Measurements from ENCODE around the gene VGLL1. TPM values are rescaled to one million over a fixed set of nuclear protein-coding genes. Genes with fewer than 3 reads are reported as not detected.

Gene VGLL1, protein sequence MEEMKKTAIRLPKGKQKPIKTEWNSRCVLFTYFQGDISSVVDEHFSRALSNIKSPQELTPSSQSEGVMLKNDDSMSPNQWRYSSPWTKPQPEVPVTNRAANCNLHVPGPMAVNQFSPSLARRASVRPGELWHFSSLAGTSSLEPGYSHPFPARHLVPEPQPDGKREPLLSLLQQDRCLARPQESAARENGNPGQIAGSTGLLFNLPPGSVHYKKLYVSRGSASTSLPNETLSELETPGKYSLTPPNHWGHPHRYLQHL
- polyA plus RNA-seq (2013, experiment 1 of 2), result 0.15 TPM
- 0.38 TPM for polyA plus RNA-seq (2013, experiment 2 of 2)

DNA sequence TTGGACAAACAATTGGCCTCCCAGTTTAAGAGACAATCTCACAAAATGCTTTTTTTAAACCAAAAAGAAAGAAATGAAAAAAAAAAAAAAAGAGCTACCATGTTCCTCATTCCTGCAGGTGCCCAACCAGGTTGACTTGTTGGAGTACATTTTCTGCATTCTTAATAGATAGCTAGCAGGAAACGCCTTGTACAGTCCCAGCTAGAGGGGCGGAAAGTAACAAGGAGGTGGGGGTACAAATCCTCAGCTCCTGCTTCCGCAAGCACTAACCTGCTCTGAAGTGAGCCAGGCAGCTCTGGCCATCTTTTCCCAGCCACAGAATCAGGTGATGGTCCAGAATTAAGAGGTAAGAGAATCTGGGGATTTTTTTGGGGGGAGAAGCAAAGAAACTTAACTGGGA lies at the start of gene VGLL1:
VGLL1 (plus strand) TSS at position 265 of the 400 bp plus-strand sequence. CDS start 3,806 bp downstream, outside the sequence.
- Histone ChIP-seq H3K27me3 (ENCODE audit: insufficient read depth, low read length) (no peaks in the 10 kb centered on the region), H3K9me3 (ENCODE audit: insufficient read depth, low read depth, low read length) (no peaks in the 10 kb centered on the region), H3K4me1 (ENCODE audit: insufficient read depth, low read length) (no peaks in the 10 kb centered on the region), H3K4me3 (ENCODE audit: low read length) (no peak within 1 kb of the TSS), H3K27ac (ENCODE audit: low read depth, low read length) (no peak within 1 kb of the TSS), H3K36me3 (ENCODE audit: insufficient read depth, low read length) (no peaks in the 10 kb centered on the region), H3K9ac (ENCODE audit: low read depth, low read length) (no peak within 1 kb of the TSS)
- 95% methylated on average over 3 of the region's 3 CpGs for whole genome bisulfite sequencing

DNA sequence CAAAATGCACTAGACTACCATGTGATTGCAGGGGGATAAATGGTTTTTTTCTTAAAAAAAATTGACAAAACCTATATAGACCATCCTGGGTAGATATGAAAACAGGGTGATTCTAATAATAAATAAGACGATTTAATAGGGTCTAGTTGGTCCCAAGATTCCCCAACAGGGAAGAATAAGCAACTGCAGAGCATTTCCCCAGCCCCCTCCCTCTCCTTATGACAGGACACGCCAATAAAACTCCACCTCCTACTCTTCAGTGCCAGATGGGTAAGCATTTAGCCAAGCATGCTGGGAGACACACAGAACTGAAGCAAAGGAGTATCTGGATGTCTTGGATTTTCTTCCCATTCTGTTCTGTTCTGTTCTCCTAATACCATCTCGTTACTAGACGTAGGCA lies 44.4 kb upstream of the VGLL1 start, which contains the start of gene BRS3:
BRS3 (plus strand) TSS at position 301 of the 400 bp plus-strand sequence. CDS start 168 bp downstream, outside the sequence.
- H3K9ac ChIP-seq (ENCODE audit: low read depth, low read length), result no peak within 1 kb of the TSS
- H3K27ac ChIP-seq (ENCODE audit: low read depth, low read length), result no peak within 1 kb of the TSS
- H3K4me1 ChIP-seq (ENCODE audit: insufficient read depth, low read length), result no peaks in the 10 kb centered on the region
- 89% methylated on average over 3 of the region's 4 CpGs for WGBS
- H3K27me3 ChIP-seq (ENCODE audit: insufficient read depth, low read length), result peaks cover 7% of the 10 kb centered on the region
- no peak within 1 kb of the TSS for H3K4me3 ChIP-seq (ENCODE audit: low read length)
- no peaks in the 10 kb centered on the region for H3K36me3 ChIP-seq (ENCODE audit: insufficient read depth, low read length)
- no peaks in the 10 kb centered on the region for H3K9me3 ChIP-seq (ENCODE audit: insufficient read depth, low read depth, low read length)

DNA sequence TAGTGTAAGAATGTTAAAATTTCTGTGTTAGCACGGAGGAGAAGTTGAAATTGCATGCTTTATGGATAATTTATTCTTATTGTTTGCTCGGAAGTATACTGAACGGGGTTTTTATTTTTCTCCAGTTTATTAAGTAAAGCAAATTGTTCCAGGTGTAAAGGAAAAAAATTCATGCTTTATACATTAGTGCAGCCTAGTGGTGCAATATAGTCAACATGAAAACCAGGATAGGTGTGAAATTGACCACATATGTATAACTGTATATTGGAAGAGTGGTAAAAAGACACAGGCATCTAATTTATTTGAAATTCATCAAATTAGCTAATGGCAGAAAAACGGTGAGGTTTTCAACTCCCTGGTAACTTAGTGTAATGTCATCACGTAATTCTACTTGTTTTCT lies 43.3 kb upstream of the VGLL1 start:
- 60% methylated on average over 4 of the region's 5 CpGs for WGBS
- H3K4me1 ChIP-seq (ENCODE audit: insufficient read depth, low read length), result no peaks in the 10 kb centered on the region
- no peak overlapping the region for H3K27ac ChIP-seq (ENCODE audit: low read depth, low read length)
- no peak overlapping the region for H3K4me3 ChIP-seq (ENCODE audit: low read length)
- H3K36me3 ChIP-seq (ENCODE audit: insufficient read depth, low read length), result no peaks in the 10 kb centered on the region
- no peaks in the 10 kb centered on the region for H3K9me3 ChIP-seq (ENCODE audit: insufficient read depth, low read depth, low read length)
- peaks cover 7% of the 10 kb centered on the region for H3K27me3 ChIP-seq (ENCODE audit: insufficient read depth, low read length)
- H3K9ac ChIP-seq (ENCODE audit: low read depth, low read length), result no peak overlapping the region

DNA sequence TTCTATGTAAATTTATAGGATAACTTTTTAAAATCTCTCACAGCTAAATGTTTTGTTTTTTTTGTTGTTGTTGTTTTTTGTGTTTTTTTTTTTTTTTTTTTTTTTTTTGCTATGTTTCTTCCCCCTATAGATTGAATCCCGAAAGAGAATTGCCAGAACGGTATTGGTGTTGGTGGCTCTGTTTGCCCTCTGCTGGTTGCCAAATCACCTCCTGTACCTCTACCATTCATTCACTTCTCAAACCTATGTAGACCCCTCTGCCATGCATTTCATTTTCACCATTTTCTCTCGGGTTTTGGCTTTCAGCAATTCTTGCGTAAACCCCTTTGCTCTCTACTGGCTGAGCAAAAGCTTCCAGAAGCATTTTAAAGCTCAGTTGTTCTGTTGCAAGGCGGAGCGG lies 40.2 kb upstream of the VGLL1 start:
- Histone ChIP-seq H3K36me3 (ENCODE audit: insufficient read depth, low read length) (no peaks in the 10 kb centered on the region), H3K9ac (ENCODE audit: low read depth, low read length) (no peak overlapping the region), H3K27ac (ENCODE audit: low read depth, low read length) (no peak overlapping the region), H3K4me3 (ENCODE audit: low read length) (no peak overlapping the region), H3K27me3 (ENCODE audit: insufficient read depth, low read length) (peaks cover 7% of the 10 kb centered on the region), H3K9me3 (ENCODE audit: insufficient read depth, low read depth, low read length) (no peaks in the 10 kb centered on the region), H3K4me1 (ENCODE audit: insufficient read depth, low read length) (no peaks in the 10 kb centered on the region)
- 85% methylated on average over 4 of the region's 6 CpGs for WGBS

DNA sequence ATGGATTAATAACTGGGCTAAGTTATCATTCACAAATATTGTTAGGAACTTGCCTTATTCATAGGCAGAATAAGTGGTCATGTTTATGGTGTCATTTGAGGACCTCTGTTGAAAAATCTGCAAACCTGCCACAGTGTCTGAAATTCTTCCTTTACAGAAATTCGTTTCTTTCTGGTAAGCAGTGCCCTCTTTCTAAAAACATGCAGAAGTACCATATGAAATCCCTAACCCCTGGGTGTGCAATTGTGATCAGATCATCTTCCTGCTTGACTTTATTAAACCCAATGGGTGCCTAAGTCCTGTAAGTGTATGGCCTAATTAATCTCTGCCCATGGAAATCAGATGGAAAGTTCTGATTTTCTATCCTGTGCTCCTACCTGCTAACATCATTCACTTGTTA lies 39.0 kb upstream of the VGLL1 start:
- Histone ChIP-seq H3K9ac (ENCODE audit: low read depth, low read length) (no peak overlapping the region), H3K9me3 (ENCODE audit: insufficient read depth, low read depth, low read length) (no peaks in the 10 kb centered on the region), H3K27me3 (ENCODE audit: insufficient read depth, low read length) (peaks cover 7% of the 10 kb centered on the region), H3K4me3 (ENCODE audit: low read length) (no peak overlapping the region), H3K4me1 (ENCODE audit: insufficient read depth, low read length) (no peaks in the 10 kb centered on the region), H3K27ac (ENCODE audit: low read depth, low read length) (no peak overlapping the region), H3K36me3 (ENCODE audit: insufficient read depth, low read length) (no peaks in the 10 kb centered on the region)
- 73% methylated on average over 1 of the region's 1 CpG for WGBS

DNA sequence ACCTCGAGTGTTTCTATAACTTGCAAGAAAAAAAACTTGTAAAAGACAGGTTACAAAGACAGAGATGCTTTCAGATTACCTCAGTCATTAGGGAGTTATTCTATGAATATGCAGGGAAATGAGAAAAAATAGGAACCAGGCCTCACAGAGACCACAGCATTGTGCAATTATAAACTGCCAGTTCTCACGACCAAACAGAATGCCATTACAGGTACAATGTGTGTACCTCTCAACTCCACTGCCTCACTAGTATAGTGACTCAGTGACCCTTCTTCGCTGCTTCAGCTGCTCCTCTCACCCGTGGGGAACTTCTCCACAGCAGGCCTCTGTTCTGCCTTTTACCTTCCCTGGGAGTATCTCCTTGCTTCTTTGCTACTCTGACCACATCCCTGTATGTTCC lies 37.0 kb upstream of the VGLL1 start:
- H3K4me1 ChIP-seq (ENCODE audit: insufficient read depth, low read length), result 0 out of 2 replicates have a peak, but pooled peaks cover 3% of the 10 kb centered on the region
- H3K4me3 ChIP-seq (ENCODE audit: low read length), result no peak overlapping the region
- no peaks in the 10 kb centered on the region for H3K9me3 ChIP-seq (ENCODE audit: insufficient read depth, low read depth, low read length)
- peaks cover 8% of the 10 kb centered on the region for H3K36me3 ChIP-seq (ENCODE audit: insufficient read depth, low read length)
- peaks cover under 1% of the 10 kb centered on the region; the same call in 1 of the 2 replicates for H3K27me3 ChIP-seq (ENCODE audit: insufficient read depth, low read length)
- H3K27ac ChIP-seq (ENCODE audit: low read depth, low read length), result no peak overlapping the region
- 90% methylated on average over 3 of the region's 4 CpGs for WGBS
- no peak overlapping the region for H3K9ac ChIP-seq (ENCODE audit: low read depth, low read length)

DNA sequence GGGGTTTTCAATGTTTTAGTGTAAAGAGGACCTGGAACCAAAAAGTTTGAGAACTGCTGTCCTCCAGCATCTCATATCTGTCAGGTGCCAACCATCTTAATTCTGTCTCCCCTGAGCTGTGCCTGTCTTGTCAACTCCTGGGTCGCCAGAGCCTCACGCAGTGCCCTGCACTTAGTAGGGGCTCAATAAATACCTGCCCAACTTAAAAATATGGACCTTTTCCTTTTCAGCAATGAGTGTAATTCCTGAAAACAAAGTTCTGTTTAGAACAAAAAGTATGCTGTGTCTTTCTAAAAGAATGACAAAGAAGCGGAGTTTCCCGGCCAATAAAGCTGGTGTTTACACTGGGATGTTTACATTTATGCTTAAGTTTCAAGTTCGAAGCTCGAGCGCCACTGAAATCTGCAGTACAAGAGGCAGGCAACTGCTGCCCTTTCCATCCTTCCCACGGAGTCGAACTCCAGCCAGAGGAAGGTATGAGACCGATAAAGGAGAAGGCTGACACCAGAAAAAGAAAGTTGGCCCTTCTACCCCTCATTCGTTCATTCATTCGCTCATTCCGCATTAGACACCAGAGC lies 35.7 kb upstream of the VGLL1 start:
- peak overlapping the region; percentile 99 for H3K4me3 ChIP-seq (ENCODE audit: low read length)
- H3K27me3 ChIP-seq (ENCODE audit: insufficient read depth, low read length), result no peaks in the 10 kb centered on the region
- 0 out of 2 replicates have a peak, but pooled peaks cover 3% of the 10 kb centered on the region for H3K4me1 ChIP-seq (ENCODE audit: insufficient read depth, low read length)
- peak overlapping the region; percentile 86 for H3K9ac ChIP-seq (ENCODE audit: low read depth, low read length)
- no peaks in the 10 kb centered on the region for H3K9me3 ChIP-seq (ENCODE audit: insufficient read depth, low read depth, low read length)
- 6% methylated on average over 13 of the region's 13 CpGs for WGBS
- H3K27ac ChIP-seq (ENCODE audit: low read depth, low read length), result peak overlapping the region; percentile 97
- peaks cover 20% of the 10 kb centered on the region for H3K36me3 ChIP-seq (ENCODE audit: insufficient read depth, low read length)

DNA sequence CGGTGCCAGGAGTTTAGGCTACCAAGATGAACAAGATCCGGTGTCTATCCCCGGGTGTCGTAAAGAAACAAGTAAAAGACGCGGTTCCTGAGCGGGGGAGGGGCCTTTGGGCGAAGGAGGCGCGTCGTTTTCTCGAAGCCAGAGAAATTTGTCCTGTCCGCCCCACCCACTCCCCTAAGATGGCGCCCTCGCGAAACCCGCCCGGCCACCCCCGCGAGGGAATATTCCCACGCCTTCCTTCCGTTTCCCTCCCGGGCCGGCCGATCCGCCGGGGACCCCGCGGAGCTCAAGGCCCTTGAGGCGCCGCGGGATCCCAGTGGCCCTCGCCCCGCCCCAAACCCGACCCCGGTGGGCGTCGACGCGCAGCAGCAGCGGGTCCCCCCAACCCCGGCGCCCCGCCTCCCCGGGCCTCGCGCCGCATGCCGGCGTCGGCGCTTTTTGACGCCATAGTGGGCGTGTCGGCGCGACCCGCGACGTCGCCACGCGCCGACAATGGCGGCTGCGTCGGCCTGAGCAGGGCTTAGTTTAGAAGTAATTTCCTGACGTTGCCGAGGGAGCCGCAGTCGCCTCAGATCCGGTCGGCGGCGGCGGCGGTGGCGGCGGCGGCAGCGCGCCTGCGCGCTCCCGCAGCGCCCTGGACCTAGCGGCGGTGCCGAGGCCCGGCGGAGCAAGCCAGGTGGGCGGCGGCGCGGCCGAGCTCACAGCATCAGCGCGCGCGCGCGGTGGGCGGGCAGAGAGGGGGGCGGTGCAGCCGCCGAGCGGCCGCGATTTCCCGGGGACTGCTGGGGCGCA lies 35.1 kb upstream of the VGLL1 start:
- H3K27me3 ChIP-seq (ENCODE audit: insufficient read depth, low read length), result no peaks in the 10 kb centered on the region
- H3K9me3 ChIP-seq (ENCODE audit: insufficient read depth, low read depth, low read length), result no peaks in the 10 kb centered on the region
- WGBS, result under 1% methylated on average over 111 of the region's 111 CpGs
- H3K27ac ChIP-seq (ENCODE audit: low read depth, low read length), result peak overlapping the region; percentile 97
- 0 out of 2 replicates have a peak, but pooled peaks cover 3% of the 10 kb centered on the region for H3K4me1 ChIP-seq (ENCODE audit: insufficient read depth, low read length)
- peaks cover 27% of the 10 kb centered on the region for H3K36me3 ChIP-seq (ENCODE audit: insufficient read depth, low read length)
- peak overlapping the region; percentile 99 for H3K4me3 ChIP-seq (ENCODE audit: low read length)
- peak overlapping the region; percentile 87 for H3K9ac ChIP-seq (ENCODE audit: low read depth, low read length)

DNA sequence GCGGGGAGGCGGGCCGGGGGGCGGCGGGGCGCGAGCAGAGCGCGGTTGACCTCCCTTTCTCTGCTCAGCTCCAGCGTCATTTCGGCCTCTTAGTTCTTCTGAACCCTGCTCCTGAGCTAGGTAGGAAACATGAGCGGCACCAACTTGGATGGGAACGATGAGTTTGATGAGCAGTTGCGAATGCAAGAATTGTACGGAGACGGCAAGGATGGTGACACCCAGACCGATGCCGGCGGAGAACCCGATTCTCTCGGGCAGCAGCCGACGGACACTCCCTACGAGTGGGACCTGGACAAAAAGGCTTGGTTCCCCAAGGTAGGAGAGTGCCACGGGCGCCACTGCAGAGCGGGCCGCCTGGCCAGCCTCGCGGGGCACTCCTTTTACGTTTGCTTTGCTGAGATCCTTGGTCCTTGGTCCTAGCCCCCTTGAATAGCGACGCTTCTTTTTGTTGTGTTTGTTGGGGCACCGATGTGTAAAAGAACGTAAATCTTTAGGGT lies 34.4 kb upstream of the VGLL1 start, which contains the start of gene HTATSF1:
HTATSF1 (plus strand) TSS at position 37 of the 497 bp plus-strand sequence; CDS start at position 130, 93 bp downstream.
- Histone ChIP-seq H3K36me3 (ENCODE audit: insufficient read depth, low read length) (peaks cover 33% of the 10 kb centered on the region), H3K27ac (ENCODE audit: low read depth, low read length) (peak within 1 kb of the TSS; percentile 97), H3K4me1 (ENCODE audit: insufficient read depth, low read length) (0 out of 2 replicates have a peak, but pooled peaks cover 3% of the 10 kb centered on the region), H3K9me3 (ENCODE audit: insufficient read depth, low read depth, low read length) (no peaks in the 10 kb centered on the region), H3K4me3 (ENCODE audit: low read length) (peak within 1 kb of the TSS; percentile 99), H3K9ac (ENCODE audit: low read depth, low read length) (peak within 1 kb of the TSS; percentile 87), H3K27me3 (ENCODE audit: insufficient read depth, low read length) (no peaks in the 10 kb centered on the region)
- WGBS, result under 1% methylated on average over 34 of the region's 35 CpGs

DNA sequence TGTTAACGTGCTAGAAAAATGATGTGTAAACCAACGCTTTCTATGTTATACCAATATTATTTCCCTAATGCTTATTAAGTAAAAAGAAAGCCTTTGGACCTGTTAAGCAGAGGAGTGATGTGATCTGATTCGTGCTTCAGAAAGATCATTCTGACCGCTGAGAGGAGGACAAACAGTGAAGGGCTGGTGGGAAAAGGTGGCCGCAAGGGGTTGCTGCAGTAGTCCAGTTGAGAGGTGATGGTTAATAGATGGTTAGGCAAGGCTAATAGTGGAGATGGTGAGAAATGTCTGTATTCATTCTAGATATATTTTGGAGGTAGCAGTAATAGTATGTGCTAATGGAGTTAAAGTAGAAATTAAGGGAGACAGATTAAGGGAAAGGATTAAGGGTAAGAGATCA lies 12.9 kb upstream of the VGLL1 start:
- H3K9ac ChIP-seq (ENCODE audit: low read depth, low read length), result no peak overlapping the region
- H3K4me1 ChIP-seq (ENCODE audit: insufficient read depth, low read length), result no peaks in the 10 kb centered on the region
- H3K27me3 ChIP-seq (ENCODE audit: insufficient read depth, low read length), result no peaks in the 10 kb centered on the region
- no peak overlapping the region for H3K4me3 ChIP-seq (ENCODE audit: low read length)
- no peaks in the 10 kb centered on the region for H3K9me3 ChIP-seq (ENCODE audit: insufficient read depth, low read depth, low read length)
- no peak overlapping the region for H3K27ac ChIP-seq (ENCODE audit: low read depth, low read length)
- WGBS, result 81% methylated on average over 3 of the region's 5 CpGs
- H3K36me3 ChIP-seq (ENCODE audit: insufficient read depth, low read length), result no peaks in the 10 kb centered on the region

DNA sequence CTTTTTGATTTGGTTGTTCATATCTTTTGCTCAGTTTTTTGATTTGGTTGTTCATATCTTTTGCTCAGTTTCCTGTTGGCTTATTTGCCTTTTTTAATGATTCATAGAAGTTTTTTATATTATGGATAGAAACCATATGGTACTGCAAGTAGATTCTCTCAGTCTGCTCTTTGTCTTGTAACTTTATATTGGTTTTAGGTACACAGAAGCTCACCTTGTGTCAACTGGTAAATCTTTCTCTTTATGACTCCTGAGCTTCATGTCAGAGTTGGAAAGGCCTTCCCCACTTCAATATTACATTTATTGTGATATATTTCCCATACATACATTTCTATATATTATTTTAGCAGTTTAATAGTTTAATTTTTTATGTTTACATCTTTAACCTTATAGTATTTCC lies 8.2 kb upstream of the VGLL1 start:
- Histone ChIP-seq H3K9me3 (ENCODE audit: insufficient read depth, low read depth, low read length) (no peaks in the 10 kb centered on the region), H3K27me3 (ENCODE audit: insufficient read depth, low read length) (no peaks in the 10 kb centered on the region), H3K4me3 (ENCODE audit: low read length) (no peak overlapping the region), H3K9ac (ENCODE audit: low read depth, low read length) (no peak overlapping the region), H3K36me3 (ENCODE audit: insufficient read depth, low read length) (no peaks in the 10 kb centered on the region), H3K27ac (ENCODE audit: low read depth, low read length) (no peak overlapping the region), H3K4me1 (ENCODE audit: insufficient read depth, low read length) (no peaks in the 10 kb centered on the region)

All from HUES64 (cell line).